Measurements from ENCODE around the gene MRPL38.
"Not testable (repeated sequence)": the region's sequence is repeated elsewhere in the genome, so short reads cannot be mapped to it uniquely, and the experiment has no call there.

The MRPL38 gene

GRCh38 chr17:75861927-75862317, 42.8 kb downstream of the MRPL38 start:
- no peak for DNase-seq (ENCODE audit: low spot score)
- in situ Hi-C loops (cut with MboI; ENCODE audit: low pct_unique_long_range_greater_than_20kb, low sequenced_read_pairs, unreplicated experiment), result no loop called here
- TF ChIP-seq CTCF (IDR thresholded peaks at IDR 0.05; ENCODE audit: extremely low read depth, insufficient read depth, missing control alignments), result no peak

GRCh38 chr17:75859358-75859757, 45.3 kb downstream of the MRPL38 start:
- DNase-seq (ENCODE audit: low spot score); in situ Hi-C loops (cut with MboI; ENCODE audit: low pct_unique_long_range_greater_than_20kb, low sequenced_read_pairs, unreplicated experiment): not testable (repeated sequence)

- TF ChIP-seq CTCF (IDR thresholded peaks at IDR 0.05; ENCODE audit: extremely low read depth, insufficient read depth, missing control alignments), result peak; percentile 67
- in situ Hi-C loops (cut with MboI; ENCODE audit: low pct_unique_long_range_greater_than_20kb, low sequenced_read_pairs, unreplicated experiment), result no loop called here
- no peak for DNase-seq (ENCODE audit: low spot score)
Observed at GRCh38 chr17:75856062-75856756, 48.5 kb downstream of the MRPL38 start.

GRCh38 chr17:75855310-75856061, 49.2 kb downstream of the MRPL38 start, which contains the start of gene WBP2:
Gene WBP2 (minus strand): TSS chr17:75855335. CDS start chr17:75855297, 38 bp downstream.
- in situ Hi-C loops (cut with MboI; ENCODE audit: low pct_unique_long_range_greater_than_20kb, low sequenced_read_pairs, unreplicated experiment), result no loop called here
- TF ChIP-seq CTCF (IDR thresholded peaks at IDR 0.05; ENCODE audit: extremely low read depth, insufficient read depth, missing control alignments), result no peak
- peak; percentile 99 for DNase-seq (ENCODE audit: low spot score)

- TF ChIP-seq CTCF (IDR thresholded peaks at IDR 0.05; ENCODE audit: extremely low read depth, insufficient read depth, missing control alignments), result no peak
- no peak for DNase-seq (ENCODE audit: low spot score)
- in situ Hi-C loops (cut with MboI; ENCODE audit: low pct_unique_long_range_greater_than_20kb, low sequenced_read_pairs, unreplicated experiment), result no loop called here
Observed at GRCh38 chr17:75854881-75855309, 49.8 kb downstream of the MRPL38 start.

GRCh38 chr17:75854101-75854748, 50.5 kb downstream of the MRPL38 start:
- in situ Hi-C loops (cut with MboI; ENCODE audit: low pct_unique_long_range_greater_than_20kb, low sequenced_read_pairs, unreplicated experiment), result no loop called here
- no peak for DNase-seq (ENCODE audit: low spot score)
- TF ChIP-seq CTCF (IDR thresholded peaks at IDR 0.05; ENCODE audit: extremely low read depth, insufficient read depth, missing control alignments), result no peak

GRCh38 chr17:75853433-75853832, 51.3 kb downstream of the MRPL38 start:
- in situ Hi-C loops (cut with MboI; ENCODE audit: low pct_unique_long_range_greater_than_20kb, low sequenced_read_pairs, unreplicated experiment), result no loop called here
- no peak for DNase-seq (ENCODE audit: low spot score)
- no peak for TF ChIP-seq CTCF (IDR thresholded peaks at IDR 0.05; ENCODE audit: extremely low read depth, insufficient read depth, missing control alignments)

GRCh38 chr17:75851693-75851991, 53.0 kb downstream of the MRPL38 start:
- DNase-seq (ENCODE audit: low spot score); in situ Hi-C loops (cut with MboI; ENCODE audit: low pct_unique_long_range_greater_than_20kb, low sequenced_read_pairs, unreplicated experiment): not testable (repeated sequence)

Data from GM13977 (cell line).